HG03135 (cell line): ENCODE measurements around the gene SCAF1.

Experiments used
- ATAC-seq: cut with Tn5 transposase; IDR thresholded peaks from one replicate; pipeline ENCODE4 v1.9.1; 2021; ENCODE audit warnings: mild to moderate bottlenecking, moderate library complexity; ENCODE audit not compliant: unreplicated experiment

SCAF1 gene

GRCh38 chr19:49685845-49686332 lies 43.9 kb downstream of the SCAF1 start:
- ATAC-seq = no peak

- no peak for ATAC-seq
These were observed 44.6 kb downstream of the SCAF1 start for GRCh38 chr19:49686503-49687088.

DNA sequence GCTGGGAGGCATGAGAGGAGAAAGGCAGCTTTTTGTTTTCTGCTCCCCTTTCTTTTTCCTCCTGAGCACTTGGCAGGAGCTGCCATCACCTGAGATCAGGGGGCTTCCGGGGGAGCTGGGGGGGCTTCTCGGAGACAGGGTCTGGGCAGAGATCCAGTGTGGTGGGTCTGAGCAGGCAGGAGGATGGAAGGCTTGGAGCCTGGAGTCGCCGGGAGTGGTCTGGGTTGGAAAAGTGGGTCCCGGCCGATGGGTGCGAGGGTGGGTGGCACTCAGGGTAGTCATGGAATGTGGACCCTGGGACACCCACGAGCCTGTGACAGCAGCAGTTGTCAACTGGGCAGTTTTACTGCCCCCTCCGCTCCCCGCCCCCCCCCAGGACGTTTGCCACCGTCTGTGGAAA lies 45.1 kb downstream of the SCAF1 start:
- no peak for ATAC-seq

- no peak for ATAC-seq
These were observed 45.7 kb downstream of the SCAF1 start for GRCh38 chr19:49687566-49688316.

- no peak for ATAC-seq
These were observed 46.6 kb downstream of the SCAF1 start for GRCh38 chr19:49688531-49689132.

GRCh38 chr19:49689133-49690078 lies 47.4 kb downstream of the SCAF1 start, which contains the start of gene ADM5:
Gene ADM5, plus strand, starts transcription at chr19:49689594. Its CDS starts 244 bp downstream, at chr19:49689838.
- ATAC-seq = no peak

- no peak for ATAC-seq
These were observed 48.2 kb downstream of the SCAF1 start for GRCh38 chr19:49690079-49690655.

DNA sequence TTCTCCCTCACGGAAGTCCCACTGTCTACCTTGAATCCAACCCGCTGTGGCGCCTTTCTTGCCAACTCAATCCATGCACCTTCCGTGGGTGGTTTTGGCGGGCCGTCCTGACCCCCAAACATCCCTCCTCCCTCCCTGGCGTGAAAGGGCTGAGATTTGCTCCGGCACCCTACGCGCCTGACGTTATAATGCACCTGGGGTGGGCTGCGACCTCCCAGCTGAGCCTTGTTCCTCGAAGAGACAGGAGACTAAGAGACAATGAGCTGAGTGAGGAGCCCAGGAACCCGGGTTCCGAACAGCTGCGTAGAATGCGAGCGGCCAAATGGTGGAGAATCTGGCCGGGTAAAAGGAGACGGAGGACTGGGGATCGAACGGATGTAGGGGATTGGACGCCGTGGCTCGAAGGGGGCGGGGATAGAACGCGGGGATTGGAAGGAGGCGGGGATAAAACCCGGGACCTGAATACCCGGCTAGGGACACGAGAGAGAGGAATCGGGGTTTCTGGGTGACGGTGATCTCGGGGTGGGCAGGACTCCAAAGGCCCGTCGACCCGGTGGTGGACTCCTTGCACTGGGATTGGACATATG lies 48.7 kb downstream of the SCAF1 start, which contains the start of gene CPT1C:
Gene CPT1C (plus strand): TSS at position 461 of the 587 bp plus-strand sequence. CDS start 1,137 bp downstream, outside the sequence.
- no peak for ATAC-seq

- no peak for ATAC-seq
These were observed 49.5 kb downstream of the SCAF1 start for GRCh38 chr19:49691243-49692146.

- no peak for ATAC-seq
These were observed 50.1 kb downstream of the SCAF1 start for GRCh38 chr19:49692147-49692506.

DNA sequence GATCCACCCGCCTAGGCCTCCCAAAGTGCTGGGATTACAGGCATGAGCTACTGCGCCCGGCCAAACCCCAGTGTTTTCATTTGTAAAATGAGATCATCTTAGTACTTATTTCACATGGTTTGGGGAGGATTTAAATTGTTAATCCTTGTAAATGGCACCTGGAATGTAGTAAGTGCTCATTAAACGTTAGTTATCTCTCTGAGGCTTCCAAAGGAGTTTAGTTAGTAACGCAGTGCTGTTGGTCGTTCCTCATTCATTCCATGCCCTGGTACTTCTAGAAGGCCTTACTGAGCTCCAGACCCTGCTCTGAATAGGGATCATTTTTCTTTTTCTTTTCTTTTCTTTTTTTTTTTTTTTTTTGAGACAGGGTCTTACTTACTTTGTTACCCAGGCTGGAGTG lies 54.1 kb downstream of the SCAF1 start:
- ATAC-seq = no peak

- ATAC-seq = no peak
These were observed 54.9 kb downstream of the SCAF1 start for GRCh38 chr19:49696865-49697264.

- ATAC-seq = no peak
These were observed 57.4 kb downstream of the SCAF1 start for GRCh38 chr19:49699364-49699763.

GRCh38 chr19:49700563-49700962 lies 58.6 kb downstream of the SCAF1 start:
- no peak for ATAC-seq

DNA sequence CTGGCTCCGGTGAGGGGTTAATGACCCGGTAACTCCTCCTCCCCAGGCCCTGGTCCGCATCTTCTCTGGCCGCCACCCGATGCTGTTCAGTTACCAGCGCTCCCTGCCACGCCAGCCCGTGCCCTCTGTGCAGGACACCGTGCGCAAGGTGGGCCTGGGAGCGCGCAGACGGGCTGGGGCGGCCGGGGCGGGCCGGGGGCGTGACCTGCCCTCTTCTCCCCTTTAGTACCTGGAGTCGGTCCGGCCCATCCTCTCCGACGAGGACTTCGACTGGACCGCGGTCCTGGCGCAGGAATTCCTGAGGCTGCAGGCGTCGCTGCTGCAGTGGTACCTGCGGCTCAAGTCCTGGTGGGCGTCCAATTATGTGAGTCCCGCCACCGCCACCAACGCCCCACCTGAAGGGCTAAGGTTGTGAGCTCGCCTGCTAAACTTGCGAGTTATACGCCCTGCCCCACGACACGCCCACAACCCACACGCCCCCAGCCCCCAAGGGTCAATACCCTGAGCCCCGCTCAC lies 59.3 kb downstream of the SCAF1 start:
- ATAC-seq = no peak

GRCh38 chr19:49704888-49705642 lies 63.1 kb downstream of the SCAF1 start:
- no peak for ATAC-seq

GRCh38 chr19:49705919-49706318 lies 63.9 kb downstream of the SCAF1 start:
- no peak for ATAC-seq
